NCI-H2081 treated with DMSO at 0.1 percent for 48 hours (cell line): Measurements from ENCODE around the gene WASF2.
"Not testable (repeated sequence)": the region's sequence is repeated elsewhere in the genome, so short reads cannot be mapped to it uniquely, and the experiment has no call there.

Experiments used
- DNase-seq: peaks from one replicate; lab custom pipeline; 2025; lab: John Stamatoyannopoulos, UW

Gene WASF2

DNA sequence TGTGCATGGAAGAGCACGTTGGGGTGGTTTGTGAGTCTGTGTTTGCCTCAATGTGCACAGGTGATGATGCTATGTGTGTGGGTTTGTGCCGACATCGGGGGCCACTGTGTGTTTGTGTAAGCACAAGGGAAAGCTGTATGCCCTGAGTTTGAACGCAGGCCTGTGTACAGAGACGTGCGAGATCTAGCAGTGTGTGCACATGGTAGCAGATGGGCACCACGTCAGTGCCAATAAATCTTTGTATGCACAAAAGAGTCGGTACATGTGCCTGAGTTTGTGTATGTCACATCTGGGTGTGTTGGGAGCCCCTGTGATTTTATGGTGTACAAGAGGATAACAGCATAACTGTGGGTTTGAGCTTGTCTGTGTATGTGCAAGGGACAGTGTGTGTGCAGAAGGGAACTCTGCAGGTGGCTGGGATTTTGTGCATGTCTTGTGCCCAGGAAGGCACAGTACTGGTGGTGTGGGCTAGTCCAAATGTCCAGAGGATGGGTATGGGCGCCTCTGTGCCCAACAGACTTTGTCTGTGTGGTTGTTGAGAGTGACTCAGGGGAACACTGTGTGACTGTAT is 32.0 kb upstream of the WASF2 start:
- DNase-seq, result no peak

DNA sequence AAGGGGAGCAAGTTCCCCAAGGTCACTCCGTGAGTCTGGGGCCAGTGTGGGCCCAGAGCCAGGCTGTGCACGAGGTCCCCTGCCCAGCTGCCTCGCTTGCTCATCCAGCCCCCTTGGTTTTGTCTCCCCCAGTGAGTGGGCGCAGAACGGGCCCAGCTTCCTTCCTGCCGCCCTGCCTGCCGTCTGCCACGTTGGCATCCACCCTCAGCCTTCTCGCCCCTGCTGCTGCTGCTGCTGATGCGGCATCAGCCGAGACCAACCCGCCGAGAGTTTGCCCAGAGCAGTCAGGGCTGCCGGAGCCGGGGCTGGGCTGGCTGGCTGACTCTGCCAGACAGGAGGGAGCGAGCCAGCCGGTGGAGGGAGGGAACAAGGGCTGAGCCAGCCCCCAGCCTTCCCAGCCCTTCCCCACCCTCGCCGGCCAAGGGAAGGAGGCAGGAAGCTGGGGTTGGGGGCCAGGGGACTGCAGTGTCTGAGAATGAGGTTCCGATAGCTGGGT is 31.4 kb upstream of the WASF2 start:
- no peak for DNase-seq

DNA sequence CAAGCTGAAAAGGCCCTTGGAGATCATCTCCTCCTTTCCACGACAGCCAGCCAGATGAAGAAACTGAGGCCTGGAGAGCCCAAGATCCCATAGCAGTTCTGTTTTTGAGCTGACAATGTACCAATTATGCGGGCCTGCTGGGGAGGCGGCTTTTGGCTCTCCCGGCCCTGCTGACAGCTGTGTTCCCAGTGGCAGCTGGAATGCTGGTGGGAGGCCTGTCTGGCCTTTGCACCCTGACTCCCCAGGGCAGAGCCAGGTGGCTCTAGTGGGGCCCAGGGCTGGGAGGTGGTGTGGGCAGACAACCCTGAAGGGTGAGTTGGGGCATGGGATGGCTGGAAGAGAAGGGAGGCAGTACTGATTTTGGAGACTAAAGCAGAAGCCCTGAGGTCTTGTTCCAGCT is 30.7 kb upstream of the WASF2 start:
- no peak for DNase-seq

DNA sequence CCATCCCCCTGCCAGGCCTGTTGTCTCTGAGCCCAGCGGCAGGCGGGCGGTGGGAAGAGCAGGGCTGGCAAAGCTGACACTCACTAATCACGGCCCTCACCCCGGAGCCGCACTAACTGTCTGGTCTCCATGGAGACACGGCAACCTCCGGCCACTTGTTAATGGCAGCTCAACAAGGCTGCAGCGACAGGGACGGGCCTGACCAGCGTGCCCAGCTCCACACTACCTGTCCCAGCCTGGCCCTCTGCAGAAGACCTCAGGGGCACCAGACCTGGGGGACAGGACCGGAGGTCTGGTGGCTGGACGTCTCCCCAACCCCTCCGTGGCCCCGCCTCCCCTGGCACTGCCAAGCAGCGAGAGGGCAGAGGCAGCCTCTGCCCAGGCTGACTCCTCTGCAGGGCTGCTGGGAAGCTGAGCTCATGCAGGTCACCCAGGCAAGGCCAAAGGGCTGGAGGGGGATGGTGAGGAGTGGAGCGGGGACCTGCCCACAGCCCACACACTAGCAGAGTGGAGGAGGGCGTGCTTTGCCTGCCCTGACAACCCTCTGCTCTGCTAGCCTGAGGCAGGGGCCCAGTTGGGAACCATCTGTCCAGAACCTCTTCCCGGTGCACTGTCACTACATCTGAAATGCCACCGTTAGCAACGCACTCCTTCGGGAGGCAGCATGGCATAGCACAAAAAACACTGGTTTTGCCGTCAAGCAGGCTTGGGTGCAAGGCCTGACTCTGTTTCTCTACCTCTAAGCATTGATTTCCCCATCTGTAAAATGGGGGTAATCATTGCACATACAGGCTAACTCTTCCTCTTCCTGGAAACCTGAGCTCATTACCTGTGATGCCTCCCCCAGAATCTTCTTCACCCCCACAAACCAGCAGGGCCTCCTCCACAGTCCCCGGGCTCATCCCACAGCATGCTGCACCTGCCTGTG is 29.6 kb upstream of the WASF2 start:
- DNase-seq, result no peak

DNA sequence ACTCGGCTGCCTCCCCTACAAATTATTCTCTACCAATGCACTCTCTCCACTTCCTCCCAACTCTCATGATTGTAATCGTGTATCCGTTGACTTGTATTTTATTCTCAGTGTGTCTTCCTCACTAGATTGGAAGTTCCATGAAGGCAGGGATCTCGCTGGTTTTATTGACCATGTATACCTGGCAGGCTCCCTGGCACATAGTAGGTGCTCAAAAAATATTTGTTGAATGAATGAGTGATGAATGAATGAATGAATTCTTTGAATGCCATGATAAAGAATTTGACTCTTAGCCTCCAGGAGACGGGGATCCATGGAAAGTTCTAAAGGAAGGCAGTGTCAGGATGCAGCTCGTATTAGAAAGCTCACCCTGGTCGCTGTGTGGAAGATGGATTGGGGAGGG is 28.8 kb upstream of the WASF2 start:
- no peak for DNase-seq

DNA sequence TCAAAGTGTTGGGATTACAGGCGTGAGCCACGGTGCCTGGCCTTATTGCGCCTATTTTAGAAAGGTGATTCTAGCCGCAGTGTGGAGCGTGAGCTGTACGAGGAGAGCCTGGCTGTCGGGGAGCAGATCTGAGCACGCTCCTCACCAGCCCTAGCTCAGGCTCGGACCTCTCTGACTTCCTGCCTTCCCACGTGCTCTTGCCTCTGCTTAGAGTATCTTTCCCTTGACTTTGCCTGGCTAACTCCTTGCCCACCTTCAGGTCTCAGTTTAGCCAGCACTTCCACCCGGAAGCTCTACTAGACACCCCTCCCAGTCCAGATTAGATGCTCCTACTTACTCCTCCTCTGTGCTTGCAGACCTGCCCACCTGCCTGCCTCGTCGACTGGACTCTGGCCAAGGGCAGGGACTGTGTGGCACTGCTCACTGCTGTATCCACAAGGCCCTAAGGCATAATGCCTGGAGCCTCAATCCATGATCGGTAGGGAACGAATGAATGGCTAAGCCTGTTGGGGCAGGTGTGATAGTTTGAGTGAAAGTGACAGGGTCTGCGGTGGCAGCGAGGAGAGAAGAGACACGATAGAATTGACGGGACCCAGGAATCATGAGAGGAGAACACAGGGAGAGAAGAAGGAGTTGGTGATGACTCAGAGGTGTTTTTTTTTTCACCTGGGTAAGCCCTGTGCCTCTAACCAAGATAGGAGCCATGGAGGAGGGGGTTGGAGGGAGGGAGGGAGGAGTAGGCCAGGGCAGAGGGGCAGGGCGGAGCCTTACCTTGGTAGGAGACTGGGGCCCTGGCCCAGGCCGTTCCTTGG is 28.1 kb upstream of the WASF2 start:
- DNase-seq, result no peak

DNA sequence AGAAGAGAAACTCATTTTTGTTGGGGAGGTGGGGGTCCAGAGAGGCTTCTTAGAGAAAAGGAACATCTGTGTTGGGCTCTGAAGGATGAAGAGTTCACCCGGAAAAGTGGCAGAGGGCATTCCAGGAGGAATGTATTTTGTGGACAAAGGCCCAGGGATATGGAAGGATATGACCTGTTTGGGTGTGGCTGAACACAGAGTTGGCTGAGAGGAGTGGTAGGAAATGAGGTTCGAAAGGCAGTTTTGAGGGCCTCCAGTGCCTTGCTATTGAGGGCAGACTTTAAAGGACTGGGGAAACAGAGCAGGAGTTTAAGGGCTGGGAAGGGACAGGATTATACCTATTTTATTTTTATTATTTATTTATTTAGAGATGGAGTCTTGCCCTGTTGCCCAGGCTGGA is 27.3 kb upstream of the WASF2 start:
- no peak for DNase-seq

DNA sequence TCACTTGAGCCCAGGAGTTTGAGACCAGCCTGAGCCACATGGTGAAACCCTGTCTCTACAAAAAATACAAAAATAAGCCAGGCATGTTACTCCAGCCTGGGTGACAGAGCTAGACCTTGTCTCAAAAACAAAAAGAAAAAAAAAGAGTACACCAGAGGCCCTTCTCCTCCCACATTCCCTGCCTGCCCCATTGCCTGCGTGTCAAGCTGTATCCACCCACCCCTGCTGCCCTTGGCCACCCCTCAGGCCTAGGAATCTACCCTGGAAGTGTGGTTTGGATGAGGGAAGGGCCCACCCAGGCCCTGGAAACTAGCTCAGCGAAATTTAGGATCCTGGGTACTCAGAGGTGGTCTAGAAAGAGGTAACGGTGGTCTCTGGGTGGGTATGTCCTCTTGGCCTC is 25.7 kb upstream of the WASF2 start:
- no peak for DNase-seq

DNA sequence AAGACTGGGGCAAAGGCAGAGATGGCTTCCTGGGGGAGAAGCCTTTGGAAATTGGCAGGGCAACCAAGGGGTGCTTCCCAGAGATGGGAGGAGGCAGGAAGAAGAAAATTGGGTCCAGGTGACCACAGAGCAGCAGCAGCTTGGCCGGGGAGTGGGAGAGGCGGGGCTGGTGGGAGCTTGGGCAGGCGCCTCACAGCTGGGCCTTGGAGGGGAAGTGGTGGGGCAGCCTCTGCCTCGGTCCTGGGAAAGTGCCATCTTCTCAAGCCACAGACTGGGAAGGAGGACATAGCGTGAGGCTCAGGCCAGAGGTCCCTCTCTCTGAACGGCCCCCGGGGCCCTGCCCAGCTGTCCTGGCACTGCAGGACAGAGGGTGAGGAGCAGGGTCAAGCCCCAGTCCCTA is 24.0 kb upstream of the WASF2 start:
- no peak for DNase-seq

DNA sequence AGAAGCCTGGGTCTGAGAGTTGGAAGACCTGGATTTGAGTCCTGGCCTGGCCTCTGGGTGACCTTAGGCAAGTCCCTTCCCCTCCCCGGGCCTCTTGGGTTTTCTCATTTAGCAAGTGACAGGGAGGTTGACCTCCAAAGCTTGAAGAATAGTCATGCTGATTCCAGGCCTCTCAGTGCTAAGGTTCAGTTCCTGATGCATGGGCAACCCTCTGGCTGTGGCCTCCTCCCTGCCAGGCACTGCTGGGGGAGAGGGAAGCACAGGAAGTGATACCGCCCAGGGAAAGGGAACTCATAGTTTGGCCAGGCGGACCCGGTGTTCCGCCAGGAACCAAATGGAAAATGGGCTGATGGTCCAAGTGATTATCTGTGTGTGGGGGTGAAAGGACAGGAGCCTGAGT is 23.6 kb upstream of the WASF2 start:
- DNase-seq, result no peak

DNA sequence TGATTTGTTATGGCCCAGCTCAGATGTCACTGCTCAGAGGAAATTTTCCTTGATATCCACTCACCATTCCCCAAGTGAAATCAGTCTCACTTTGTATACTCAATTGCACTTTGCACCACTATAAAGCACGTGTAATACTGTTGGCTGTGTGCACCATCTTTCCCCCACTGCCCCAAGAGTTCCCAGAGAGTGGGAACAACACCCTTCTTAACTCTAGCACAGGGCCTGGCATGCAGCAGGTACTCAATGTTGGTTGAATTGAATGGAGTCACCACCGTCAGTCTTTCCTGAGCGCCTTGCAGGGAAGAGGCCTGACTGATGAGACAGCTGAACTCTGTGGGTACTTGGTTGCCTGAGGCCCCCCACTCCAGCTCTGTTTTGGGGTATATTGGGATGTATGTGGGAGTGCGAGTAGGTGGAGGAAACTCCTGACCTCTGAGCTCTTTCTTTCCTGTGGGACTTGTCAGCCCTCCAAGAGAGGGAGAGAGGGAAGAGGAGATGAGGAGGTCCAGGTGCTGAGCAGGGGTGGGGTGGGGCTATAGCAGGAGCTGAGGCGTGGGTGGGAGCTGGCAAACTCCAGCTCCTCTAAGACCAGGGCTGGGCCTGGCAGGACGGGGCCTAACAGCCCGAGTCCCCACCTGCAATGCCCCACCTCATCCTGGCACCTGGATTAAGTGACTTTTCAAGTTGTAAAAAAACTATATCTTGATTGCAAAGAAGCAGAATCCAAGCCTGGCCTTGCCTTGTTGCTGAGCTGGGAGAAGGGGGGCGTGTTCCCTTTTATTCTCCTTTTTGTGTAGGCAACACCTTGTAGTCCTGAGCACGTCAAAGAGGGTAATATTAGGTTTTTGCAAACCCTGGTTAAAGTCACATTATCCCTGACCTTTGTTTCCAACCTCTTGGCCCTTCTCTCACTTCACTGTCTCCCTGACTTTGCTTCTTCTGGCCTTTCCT is 19.4 kb upstream of the WASF2 start:
- no peak for DNase-seq

DNA sequence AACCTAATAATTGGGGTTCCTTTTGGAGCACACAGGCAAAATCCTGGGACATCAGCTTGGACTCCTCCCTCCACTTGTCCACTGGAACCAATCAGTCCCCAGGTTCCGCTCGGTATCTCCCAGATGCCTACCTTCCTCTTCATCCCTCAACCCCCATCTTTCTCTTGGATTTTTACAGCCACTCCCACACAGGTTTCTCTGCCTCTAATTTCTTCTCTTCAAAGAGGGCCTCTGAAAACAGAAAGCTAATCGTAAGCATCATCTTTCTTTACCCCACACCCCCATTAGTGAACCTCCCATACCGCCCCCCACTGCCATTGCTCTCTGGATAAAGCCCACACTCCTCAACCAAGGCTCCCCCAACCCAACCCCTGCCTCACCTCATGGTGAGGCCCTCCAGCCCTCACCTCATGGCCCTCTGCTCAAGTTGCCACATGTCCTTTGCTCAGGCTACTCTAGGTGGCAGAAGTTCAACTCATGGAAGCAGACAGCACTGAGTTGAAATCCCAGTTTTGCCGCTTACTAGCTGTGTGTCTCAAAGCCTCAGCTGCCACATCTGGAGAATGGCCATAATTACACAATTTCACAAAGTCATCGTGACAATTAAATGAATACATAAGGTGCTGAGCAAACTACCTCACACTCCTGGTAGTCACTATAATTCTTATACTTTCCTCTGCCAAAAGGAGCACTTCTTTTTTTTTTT is 18.1 kb upstream of the WASF2 start:
- no peak for DNase-seq

DNA sequence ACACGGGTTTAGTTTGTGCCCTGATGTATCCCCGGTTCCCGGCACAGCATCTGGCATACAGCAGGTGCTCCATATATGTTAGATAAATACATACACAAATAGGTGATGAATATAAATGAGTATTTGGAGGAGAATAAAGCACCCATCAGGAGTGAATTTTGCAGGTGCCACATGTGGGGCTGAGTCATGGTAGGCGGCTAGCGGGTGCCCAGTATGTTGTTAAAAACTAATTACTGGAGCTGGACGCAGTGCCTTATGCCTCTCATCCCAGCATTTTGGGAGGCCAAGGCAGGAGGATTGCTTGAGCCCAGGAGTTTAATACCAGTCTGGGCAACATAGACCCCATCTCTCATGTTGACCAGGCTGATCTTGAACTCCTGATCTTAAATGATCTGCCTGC is 16.7 kb upstream of the WASF2 start:
- no peak for DNase-seq

DNA sequence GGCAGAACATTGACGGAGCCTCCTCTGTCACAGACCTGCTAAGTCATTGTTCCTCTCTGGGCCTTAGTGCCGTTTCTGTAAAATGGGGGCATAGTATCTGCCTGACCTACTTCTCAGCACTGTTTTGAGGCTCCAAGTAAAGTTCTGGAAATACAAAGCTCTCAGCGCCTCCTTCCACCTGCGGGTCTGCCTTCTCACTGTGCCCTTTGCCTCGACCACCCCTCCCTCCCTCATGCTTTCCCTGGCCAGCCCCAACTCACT is 15.4 kb upstream of the WASF2 start:
- DNase-seq, result no peak

DNA sequence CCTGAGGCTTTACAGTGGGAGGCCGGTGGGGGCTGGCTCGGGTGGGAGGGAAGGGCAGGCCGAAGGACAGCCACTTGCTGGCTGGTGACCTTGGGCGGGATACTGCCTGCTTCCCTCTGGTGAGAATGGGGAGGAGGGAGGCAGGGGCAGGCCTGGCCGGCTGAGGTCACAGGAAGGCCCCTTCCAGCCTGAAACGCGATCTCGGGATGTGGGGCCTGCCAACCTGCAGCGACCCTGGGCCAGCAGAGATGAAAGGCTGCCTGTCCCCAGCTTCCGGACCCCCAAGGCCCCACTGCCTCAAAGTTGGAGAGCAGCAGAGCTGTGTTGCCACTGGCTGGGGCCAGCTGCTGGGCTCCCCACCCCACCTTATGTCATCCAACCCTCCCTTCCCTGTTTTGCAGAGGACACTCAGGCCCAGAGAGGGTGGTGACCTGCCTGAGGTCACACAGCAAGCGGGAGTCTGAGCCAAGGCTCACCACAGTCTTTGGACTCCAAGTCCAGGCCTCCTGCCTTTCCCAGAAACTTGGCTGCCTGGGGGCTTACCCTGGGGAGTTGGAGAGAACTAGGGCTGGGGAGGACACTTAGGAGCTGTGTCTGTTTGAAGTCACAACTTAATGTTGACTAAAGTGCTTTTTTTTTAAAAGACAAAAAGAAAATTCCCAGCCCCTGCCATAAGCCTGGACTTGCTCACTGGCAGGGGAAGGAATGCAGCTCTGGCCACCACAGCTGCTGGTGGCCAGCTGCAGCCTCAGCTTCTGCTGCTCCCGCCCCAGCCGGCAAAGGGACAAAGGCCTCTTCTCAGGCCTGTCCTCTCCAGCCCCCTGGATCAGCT is 14.8 kb upstream of the WASF2 start:
- DNase-seq, result no peak

DNA sequence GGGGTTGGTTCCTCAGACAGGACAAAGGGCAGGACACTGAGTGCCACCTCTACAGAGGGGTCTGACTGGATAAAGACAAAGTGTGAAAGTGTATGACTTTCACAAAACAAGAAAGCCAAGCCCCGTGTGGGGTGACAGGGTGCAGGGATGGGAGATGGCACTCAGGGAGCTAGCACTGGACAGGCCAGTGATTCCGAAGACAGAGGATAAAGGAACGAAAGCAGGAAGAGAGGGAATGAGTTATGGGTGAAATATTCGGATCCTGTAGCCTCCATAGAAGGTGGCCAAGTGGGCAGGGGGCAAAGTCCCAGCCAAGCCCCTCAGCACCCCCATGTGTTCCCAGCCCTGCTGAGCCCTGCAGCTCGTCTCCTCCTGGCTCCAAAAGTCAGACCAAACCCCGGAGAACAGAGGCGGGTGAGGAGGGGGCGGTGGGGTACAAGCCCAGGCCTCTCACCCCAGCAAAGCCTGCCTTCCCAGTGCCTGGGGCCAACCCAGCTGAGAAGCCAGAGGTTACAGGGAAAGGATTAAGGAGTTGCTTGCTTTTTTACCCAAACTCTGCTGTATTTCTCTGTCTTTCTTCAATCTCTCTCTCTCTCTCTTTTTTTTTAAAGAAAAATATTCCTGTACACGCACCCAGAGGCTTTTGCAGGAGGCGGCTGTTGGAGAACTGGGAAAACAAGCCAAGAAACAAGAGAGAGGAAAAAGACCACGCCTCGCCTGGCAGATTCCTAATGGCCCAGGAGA is 14.0 kb upstream of the WASF2 start:
- no peak for DNase-seq

DNA sequence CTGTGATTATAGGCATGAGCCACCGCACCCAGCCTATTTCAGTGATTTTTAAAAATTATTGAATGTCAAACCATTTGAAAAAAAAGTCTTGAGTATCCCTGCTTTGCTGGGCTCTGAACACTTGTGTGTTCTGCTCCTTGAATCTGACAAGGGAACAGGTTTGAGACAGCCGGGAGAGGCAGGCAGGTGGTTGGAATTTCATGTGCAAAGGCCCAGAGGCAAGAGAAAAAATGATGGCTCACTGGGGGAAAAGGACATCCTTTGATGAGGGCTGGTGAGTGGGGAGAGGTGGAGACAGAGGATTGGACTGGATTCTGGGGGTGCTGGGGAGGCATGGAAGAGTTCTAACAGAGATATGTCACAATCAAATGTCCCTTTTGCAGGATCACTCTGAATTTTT is 13.1 kb upstream of the WASF2 start:
- DNase-seq, result no peak

DNA sequence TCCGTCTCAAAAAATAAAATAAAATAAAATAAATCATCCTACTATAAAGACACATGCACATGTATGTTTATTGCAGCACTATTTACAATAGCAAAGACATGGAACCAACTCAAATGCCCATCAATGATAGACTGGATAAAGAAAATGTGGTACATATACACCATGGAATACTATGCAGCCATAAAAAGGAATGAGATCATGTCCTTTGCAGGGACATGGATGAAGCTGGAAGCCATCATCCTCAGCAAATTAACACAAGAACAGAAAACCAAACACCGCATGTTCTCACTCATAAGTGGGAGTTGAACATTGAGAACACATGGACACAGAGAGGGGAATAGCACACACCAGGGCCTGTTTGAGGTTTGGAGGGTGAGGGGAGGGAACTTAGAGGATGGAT is 11.2 kb upstream of the WASF2 start:
- DNase-seq, result not testable (repeated sequence)

DNA sequence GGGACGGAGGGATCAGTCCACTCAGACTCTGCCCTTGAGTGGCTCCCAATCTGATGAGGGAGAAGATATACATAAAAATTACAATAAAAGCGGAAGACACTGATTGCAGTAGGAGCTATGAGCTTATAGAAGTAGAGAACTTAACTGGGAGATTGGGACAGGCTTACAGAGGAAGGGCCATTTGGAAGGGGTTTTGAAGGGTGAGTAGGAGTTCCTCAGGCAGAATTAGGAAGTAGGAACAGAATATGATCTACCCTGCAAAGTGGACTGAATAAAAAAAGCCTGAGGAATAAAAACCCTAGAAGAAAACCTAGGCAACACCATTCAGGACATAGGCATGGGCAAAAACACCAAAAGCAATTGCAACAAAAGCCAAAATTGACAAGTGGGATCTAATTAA is 9.2 kb upstream of the WASF2 start:
- DNase-seq, result no peak
